Lower lobe of right lung (tissue), 2 donors: Measurements from ENCODE around the gene SLC35D3. TPM values are rescaled to one million over a fixed set of nuclear protein-coding genes. Genes with fewer than 3 reads are reported as not detected.
"Not testable (repeated sequence)": the region's sequence is repeated elsewhere in the genome, so short reads cannot be mapped to it uniquely, and the experiment has no call there.

Experiments
- ATAC-seq, 2 donors: fragments of 200-7000 bp; cut with Tn5 transposase; one replicate each; pipeline ENCODE4 v1.9.1; 2020 to 2022; ENCODE audit warnings: mild to moderate bottlenecking in 2 of 2, moderate library complexity in 2 of 2
- DNase-seq: peaks from one replicate; pipeline ENCODE4 v3.0.0-alpha.2; 2020
- H3K27ac ChIP-seq: fragments of 200-600 bp; one replicate; pipeline ENCODE4 v1.8.0; 2022
- H3K27me3 ChIP-seq: fragments of 200-600 bp; one replicate; pipeline ENCODE4 v1.8.0; 2022; ENCODE audit warnings: low read depth
- H3K36me3 ChIP-seq: fragments of 200-600 bp; one replicate; pipeline ENCODE4 v1.8.0; 2022; ENCODE audit warnings: mild to moderate bottlenecking
- H3K4me1 ChIP-seq: fragments of 200-600 bp; one replicate; pipeline ENCODE4 v1.8.0; 2022
- H3K4me3 ChIP-seq: fragments of 200-600 bp; one replicate; pipeline ENCODE4 v1.8.0; 2022; ENCODE audit warnings: mild to moderate bottlenecking
- H3K9me3 ChIP-seq: fragments of 200-600 bp; one replicate; pipeline ENCODE4 v1.8.0; 2022
- CTCF ChIP-seq: fragments of 200-600 bp; IDR thresholded peaks from one replicate; pipeline ENCODE4 v1.8.0; 2022; ENCODE audit warnings: antibody characterized with exemption, mild to moderate bottlenecking
- intact Hi-C: fragments of 100-400 bp; cut with DNase I; formaldehyde crosslinking; loops from one replicate; pipeline ENCODE4 v1.11.0; 2022
- long read RNA-seq: library from polyadenylated mRNA; unstranded; transcript quantifications from one replicate; pipeline ENCODE4 v2.0.0, GENCODE V29; 2021
- total RNA-seq: library from RNA; stranded (reverse); fragmentation: NEBNext Ultra II Directional; extraction: Animal tissue kit (Norgen Biotek cat#: 25700); gene quantifications from one replicate; pipeline ENCODE4 v1.2.1, GENCODE V29; 2021
- donor health status: DM: no; HTN: yes; CAD: no; lungs with severe emphysema.

SLC35D3 gene
- total RNA-seq: not detected
- long read RNA-seq, partial matches to known transcripts: 0 of 2 reads
- long read RNA-seq, other reads (novel, unspliced or antisense): 0 of 2 reads

DNA sequence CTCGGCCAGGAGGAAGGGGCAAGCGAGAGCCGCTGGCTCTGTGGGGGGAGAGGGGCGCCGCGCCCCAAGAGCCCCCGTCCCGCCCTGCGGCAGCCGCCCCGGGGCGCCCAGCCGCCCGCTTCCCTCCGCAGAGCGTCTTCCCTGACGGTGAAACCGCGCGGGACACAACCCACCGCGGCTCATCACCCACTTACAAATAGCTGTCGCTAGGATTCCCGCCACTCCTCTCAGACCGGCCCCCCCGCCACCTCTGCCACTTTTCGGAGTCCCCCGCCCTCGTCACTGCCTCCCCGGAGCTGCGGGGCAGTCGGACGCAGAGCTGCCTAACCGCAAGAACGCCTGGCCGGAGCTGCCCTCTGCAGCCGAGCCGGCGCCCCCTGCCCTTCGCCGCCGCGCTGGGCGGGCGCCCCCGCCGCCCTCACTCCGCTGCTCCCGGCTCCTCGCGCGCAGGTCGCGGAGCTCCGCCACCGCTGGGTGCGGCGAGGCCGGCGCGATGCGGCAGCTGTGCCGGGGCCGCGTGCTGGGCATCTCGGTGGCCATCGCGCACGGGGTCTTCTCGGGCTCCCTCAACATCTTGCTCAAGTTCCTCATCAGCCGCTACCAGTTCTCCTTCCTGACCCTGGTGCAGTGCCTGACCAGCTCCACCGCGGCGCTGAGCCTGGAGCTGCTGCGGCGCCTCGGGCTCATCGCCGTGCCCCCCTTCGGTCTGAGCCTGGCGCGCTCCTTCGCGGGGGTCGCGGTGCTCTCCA lies at the start of gene SLC35D3:
Gene SLC35D3 (plus strand): TSS at position 366 of the 749 bp plus-strand sequence. CDS start 128 bp downstream, at position 494.
- Histone ChIP-seq H3K27me3 (peaks cover 65% of the 10 kb centered on the region), H3K27ac (no peak within 1 kb of the TSS)
- peak; percentile 56 for DNase-seq

DNA sequence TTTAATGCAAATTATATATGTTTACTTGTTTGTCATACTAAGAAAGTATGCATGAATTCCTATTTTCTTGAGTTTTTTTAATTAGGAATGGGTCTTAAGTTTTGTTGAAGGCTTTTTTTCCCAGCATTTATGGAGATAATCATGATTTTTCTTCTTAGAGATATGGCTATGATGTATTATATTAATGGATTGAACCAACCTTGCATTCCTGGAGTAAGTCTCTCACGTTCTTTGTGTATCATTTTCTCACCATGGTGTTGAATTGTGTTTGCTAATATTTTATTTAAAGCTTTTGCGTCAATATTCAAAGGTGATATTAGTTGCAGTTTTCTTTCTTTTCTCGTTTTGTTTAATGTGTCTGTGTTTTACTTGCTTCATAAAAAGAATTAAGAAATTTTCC lies 48.4 kb upstream of the SLC35D3 start:
- no peak for TF ChIP-seq CTCF
- peaks cover 21% of the 10 kb centered on the region for H3K9me3 ChIP-seq

More for the DNA sequence above, at the start of gene SLC35D3:
- Histone ChIP-seq H3K4me1 (peaks cover 38% of the 10 kb centered on the region), H3K4me3 (peak within 1 kb of the TSS; percentile 62), H3K9me3 (no peaks in the 10 kb centered on the region), H3K36me3 (no peaks in the 10 kb centered on the region)
- no peak for TF ChIP-seq CTCF
- peak; percentile 45 to 58 for ATAC-seq
- intact Hi-C loops: no loop called here

GRCh38 chr6:136876469-136876868 lies 45.6 kb upstream of the SLC35D3 start:
- ATAC-seq, H3K27ac ChIP-seq, H3K36me3 ChIP-seq, DNase-seq, H3K27me3 ChIP-seq, H3K4me3 ChIP-seq, intact Hi-C loops, H3K4me1 ChIP-seq: not testable (repeated sequence)
- peaks cover 21% of the 10 kb centered on the region for H3K9me3 ChIP-seq

More for the DNA sequence above, 48.4 kb upstream of the SLC35D3 start:
- no peak for DNase-seq
- Histone ChIP-seq H3K27ac (no peak overlapping the region), H3K4me1 (no peaks in the 10 kb centered on the region), H3K36me3 (peaks cover 7% of the 10 kb centered on the region), H3K4me3 (no peak overlapping the region), H3K27me3 (no peaks in the 10 kb centered on the region)
- intact Hi-C loops: no loop called here
- no peak for ATAC-seq

DNA sequence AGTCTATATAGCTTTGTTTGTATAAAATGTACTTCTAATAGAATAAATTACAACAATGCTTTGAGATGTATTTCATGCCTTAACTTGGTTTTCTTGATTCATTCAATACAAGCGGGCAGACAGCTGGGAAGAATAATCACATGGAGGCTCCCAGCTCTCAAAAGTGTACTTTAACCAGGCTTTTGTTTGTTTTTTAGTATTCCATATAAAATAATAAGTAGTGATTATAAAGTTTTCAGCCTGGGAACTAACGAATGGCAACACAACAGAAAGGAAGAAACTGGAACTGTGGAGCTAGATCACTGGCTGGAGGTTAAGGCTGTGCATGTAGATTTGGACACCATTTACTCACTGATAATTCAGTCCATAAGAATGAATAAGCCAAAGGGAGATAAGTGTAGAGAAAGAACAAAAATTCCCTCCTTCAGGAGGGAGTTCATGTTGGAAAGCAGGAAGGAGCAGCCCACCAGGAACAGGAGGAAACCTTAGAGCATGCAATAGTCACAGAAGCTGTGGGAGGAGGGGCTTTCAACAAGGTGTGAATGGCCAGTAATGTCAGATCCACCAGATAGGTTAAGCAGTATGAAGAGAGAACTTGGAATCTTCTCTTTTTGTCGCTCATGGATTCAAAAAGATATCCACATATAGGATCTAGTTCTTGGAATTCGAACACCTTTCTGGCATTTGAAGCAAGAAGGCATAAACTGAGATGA lies 41.2 kb upstream of the SLC35D3 start:
- intact Hi-C loops: no loop called here
- ATAC-seq (no peak), DNase-seq (no peak)
- H3K9me3 ChIP-seq: no peaks in the 10 kb centered on the region
- H3K27ac ChIP-seq: no peak overlapping the region
- H3K36me3 ChIP-seq: no peaks in the 10 kb centered on the region
- no peaks in the 10 kb centered on the region for H3K4me1 ChIP-seq
- no peaks in the 10 kb centered on the region for H3K27me3 ChIP-seq
- no peak overlapping the region for H3K4me3 ChIP-seq
- TF ChIP-seq CTCF: no peak

GRCh38 chr6:136886091-136886490 lies 36.0 kb upstream of the SLC35D3 start:
- no peaks in the 10 kb centered on the region for H3K27me3 ChIP-seq
- intact Hi-C loops: no loop called here
- H3K4me1 ChIP-seq: no peaks in the 10 kb centered on the region
- H3K27ac ChIP-seq: no peak overlapping the region
- no peaks in the 10 kb centered on the region for H3K36me3 ChIP-seq
- no peak for TF ChIP-seq CTCF
- DNase-seq (no peak), ATAC-seq (no peak)
- H3K9me3 ChIP-seq: no peaks in the 10 kb centered on the region
- H3K4me3 ChIP-seq: no peak overlapping the region

GRCh38 chr6:136887953-136888352 lies 34.1 kb upstream of the SLC35D3 start:
- Histone ChIP-seq H3K27me3 (no peaks in the 10 kb centered on the region), H3K9me3 (no peaks in the 10 kb centered on the region), H3K4me3 (no peak overlapping the region), H3K27ac (no peak overlapping the region), H3K4me1 (no peaks in the 10 kb centered on the region), H3K36me3 (no peaks in the 10 kb centered on the region)
- TF ChIP-seq CTCF: no peak
- ATAC-seq (no peak), DNase-seq (no peak)
- intact Hi-C loops: no loop called here
